ENCODE results near the gene FRY. TPM values are rescaled to one million over a fixed set of nuclear protein-coding genes. Genes with fewer than 3 reads are reported as not detected.

Gene FRY
- total RNA-seq, 4 donors from 2014 or later, result 99.5 to 285 (median 158) TPM

DNA sequence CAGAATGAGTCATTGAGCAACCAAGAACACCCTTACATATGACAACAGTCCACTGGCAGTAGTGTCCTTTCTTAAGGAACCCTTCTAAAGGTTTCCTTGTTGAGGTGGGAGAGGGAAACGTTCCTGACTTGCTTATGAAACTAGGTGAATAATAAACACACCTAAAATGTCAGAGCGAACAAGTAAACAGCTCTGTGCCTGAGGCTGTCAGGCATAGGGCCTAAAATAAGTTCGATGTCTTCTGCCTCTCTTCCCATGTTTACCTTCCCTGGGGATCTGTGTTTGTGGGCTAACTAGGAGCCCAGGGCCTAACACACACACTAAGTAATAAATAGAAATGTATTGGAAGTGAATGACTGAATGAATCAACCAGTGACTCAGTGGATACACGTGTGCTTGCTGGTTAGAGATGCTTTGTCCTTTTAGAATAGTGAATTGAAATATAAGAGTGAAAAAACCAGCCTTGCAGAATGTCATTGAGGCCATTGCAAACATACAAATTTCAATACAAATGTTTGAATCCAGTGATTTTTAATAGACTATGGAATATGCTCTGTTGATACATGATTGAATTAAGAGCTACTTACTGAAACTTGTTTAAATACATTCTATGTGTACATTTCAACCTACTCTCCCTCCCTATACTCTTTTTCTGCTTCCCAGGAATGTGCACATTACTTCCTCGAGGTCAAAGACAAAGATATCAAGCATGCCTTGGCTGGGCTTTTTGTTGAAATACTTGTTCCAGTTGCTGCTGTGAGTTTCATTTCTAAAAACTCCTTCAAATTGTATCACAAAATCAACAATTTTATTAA lies 102.9 kb downstream of the FRY start:
- Histone ChIP-seq H3K4me1 (peaks cover 0 to 29% (median 2%) of the 10 kb centered on the region in 3 donors), H3K27me3 (no peaks in the 10 kb centered on the region), H3K9me3 (no peaks in the 10 kb centered on the region), H3K27ac (peak overlapping the region in 3 of 4 donors; percentile 17 to 56 (median 31)), H3K36me3 (no peaks in the 10 kb centered on the region), H3K4me3 (no peak overlapping the region)
- 45 to 64% methylated on average over 5 of the region's 5 CpGs for WGBS, 2 donors (ENCODE audit: low coverage in 1 of 2)
- TF ChIP-seq, protein P1, sequence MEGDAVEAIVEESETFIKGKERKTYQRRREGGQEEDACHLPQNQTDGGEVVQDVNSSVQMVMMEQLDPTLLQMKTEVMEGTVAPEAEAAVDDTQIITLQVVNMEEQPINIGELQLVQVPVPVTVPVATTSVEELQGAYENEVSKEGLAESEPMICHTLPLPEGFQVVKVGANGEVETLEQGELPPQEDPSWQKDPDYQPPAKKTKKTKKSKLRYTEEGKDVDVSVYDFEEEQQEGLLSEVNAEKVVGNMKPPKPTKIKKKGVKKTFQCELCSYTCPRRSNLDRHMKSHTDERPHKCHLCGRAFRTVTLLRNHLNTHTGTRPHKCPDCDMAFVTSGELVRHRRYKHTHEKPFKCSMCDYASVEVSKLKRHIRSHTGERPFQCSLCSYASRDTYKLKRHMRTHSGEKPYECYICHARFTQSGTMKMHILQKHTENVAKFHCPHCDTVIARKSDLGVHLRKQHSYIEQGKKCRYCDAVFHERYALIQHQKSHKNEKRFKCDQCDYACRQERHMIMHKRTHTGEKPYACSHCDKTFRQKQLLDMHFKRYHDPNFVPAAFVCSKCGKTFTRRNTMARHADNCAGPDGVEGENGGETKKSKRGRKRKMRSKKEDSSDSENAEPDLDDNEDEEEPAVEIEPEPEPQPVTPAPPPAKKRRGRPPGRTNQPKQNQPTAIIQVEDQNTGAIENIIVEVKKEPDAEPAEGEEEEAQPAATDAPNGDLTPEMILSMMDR (IDR thresholded peaks at IDR 0.05), result no peak
- no peak for TF ChIP-seq POLR2A (IDR thresholded peaks at IDR 0.05)
- no peak for TF ChIP-seq EP300 (IDR thresholded peaks at IDR 0.05)
- no peak for TF ChIP-seq POLR2AphosphoS5 (IDR thresholded peaks at IDR 0.05)
- ATAC-seq, result no peak

DNA sequence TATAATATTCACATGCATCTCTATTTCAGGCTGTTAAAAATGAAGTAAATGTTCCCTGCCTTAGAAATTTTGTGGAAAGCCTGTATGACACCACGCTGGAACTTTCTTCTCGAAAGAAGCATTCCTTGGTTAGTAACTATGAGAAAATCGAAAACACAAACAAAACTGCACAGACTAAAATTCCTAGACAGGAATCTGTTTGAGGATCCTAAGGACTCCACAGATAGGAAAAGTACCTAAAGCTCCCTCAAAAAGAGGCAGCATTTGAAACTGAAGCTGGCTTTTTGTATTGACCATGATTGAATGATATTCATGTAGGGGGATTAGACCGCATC lies 103.4 kb downstream of the FRY start:
- no peak for ATAC-seq
- Histone ChIP-seq H3K4me3 (no peak overlapping the region), H3K27me3 (no peaks in the 10 kb centered on the region), H3K36me3 (no peaks in the 10 kb centered on the region), H3K4me1 (peaks cover 0 to 29% (median 2%) of the 10 kb centered on the region in 3 donors), H3K9me3 (no peaks in the 10 kb centered on the region), H3K27ac (peak overlapping the region in 3 of 4 donors; percentile 17 to 31 (median 23))
- TF ChIP-seq POLR2A (IDR thresholded peaks at IDR 0.05), result no peak
- no peak for TF ChIP-seq POLR2AphosphoS5 (IDR thresholded peaks at IDR 0.05)
- TF ChIP-seq, protein P1 (IDR thresholded peaks at IDR 0.05), result no peak
- no peak for TF ChIP-seq EP300 (IDR thresholded peaks at IDR 0.05)
- WGBS, 2 donors (ENCODE audit: low coverage in 1 of 2), result 41 to 48% methylated on average over 4 of the region's 4 CpGs

DNA sequence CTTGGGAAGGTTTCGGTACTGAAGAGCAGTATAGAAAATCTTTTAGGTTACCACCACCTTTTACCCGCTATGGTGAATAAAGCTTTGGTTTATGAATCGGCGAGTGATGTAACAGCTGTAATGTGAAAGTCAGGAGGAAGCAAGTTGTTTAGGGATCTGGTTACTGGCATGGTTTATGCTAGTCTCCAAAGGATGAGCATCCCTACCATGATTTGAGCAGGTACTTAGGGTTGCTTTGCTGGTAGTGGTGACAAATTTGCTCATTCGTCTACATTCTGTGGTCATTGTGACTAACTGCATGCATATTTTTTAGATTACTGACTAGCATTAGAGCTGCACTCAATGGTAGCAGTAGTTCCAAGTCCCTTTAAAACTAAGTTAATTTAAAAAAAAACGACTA lies 104.1 kb downstream of the FRY start:
- no peak for ATAC-seq
- Histone ChIP-seq H3K27ac (peak overlapping the region in 2 of 4 donors; percentile 17 to 23), H3K4me1 (peaks cover 0 to 29% (median 2%) of the 10 kb centered on the region in 3 donors)

DNA sequence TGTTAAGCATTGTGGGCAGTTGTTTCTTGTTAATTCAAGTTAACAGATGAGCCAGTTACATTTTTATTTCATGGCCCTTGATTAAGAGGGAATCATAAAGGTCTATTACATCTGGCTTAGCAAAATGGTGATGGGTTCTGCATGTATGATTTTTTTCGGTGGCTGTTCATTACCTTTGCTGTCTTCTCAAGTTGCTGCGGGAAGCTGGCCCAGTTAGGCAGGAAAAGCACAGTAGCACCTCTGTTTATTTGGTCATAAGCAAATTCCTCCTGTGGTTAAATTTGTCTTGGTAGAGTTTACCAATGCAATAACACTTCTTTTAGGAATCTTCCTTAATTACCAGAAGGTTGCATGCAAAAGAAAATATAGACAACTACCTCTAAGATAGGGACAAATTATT lies 104.5 kb downstream of the FRY start:
- no peaks in the 10 kb centered on the region for H3K27me3 ChIP-seq
- H3K27ac ChIP-seq, result no peak overlapping the region
- peaks cover 0 to 29% (median 2%) of the 10 kb centered on the region in 3 donors for H3K4me1 ChIP-seq
- TF ChIP-seq EP300 (IDR thresholded peaks at IDR 0.05), result no peak
- TF ChIP-seq POLR2A (IDR thresholded peaks at IDR 0.05), result no peak
- no peak for TF ChIP-seq POLR2AphosphoS5 (IDR thresholded peaks at IDR 0.05)
- TF ChIP-seq, protein P1 (IDR thresholded peaks at IDR 0.05), result no peak
- H3K36me3 ChIP-seq, result no peaks in the 10 kb centered on the region
- ATAC-seq, result no peak
- WGBS, 2 donors (ENCODE audit: low coverage in 1 of 2), result 88 to 91% methylated on average over 2 of the region's 2 CpGs
- no peaks in the 10 kb centered on the region for H3K9me3 ChIP-seq
- H3K4me3 ChIP-seq, result no peak overlapping the region

More for the DNA sequence above, 104.1 kb downstream of the FRY start:
- no peaks in the 10 kb centered on the region for H3K9me3 ChIP-seq
- H3K36me3 ChIP-seq, result no peaks in the 10 kb centered on the region
- H3K27me3 ChIP-seq, result no peaks in the 10 kb centered on the region
- H3K4me3 ChIP-seq, result no peak overlapping the region
- 70 to 85% methylated on average over 4 to 6 of the region's 6 CpGs for WGBS, 2 donors (ENCODE audit: low coverage in 1 of 2)
- TF ChIP-seq EP300 (IDR thresholded peaks at IDR 0.05) (no peak), POLR2AphosphoS5 (IDR thresholded peaks at IDR 0.05) (no peak), POLR2A (IDR thresholded peaks at IDR 0.05) (no peak)
- TF ChIP-seq, protein P1 (IDR thresholded peaks at IDR 0.05), result no peak

DNA sequence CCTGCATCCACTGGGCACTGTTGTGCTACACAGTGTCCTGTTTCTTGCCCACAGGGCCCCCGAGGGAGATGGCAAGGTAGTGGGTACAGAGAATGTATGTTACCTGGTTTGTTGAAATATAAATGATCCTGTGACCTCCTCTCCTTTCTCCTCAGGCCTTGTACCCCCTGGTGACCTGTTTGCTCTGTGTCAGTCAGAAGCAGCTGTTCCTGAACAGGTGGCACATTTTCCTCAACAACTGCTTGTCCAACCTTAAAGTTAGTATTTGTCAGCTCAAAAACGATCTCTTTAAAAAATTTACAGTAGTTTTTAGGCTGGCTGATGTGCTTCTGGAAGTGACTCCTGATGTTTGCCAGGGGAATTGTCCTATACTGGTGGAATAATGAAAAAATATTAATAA lies 105.1 kb downstream of the FRY start:
- Histone ChIP-seq H3K27ac (no peak overlapping the region), H3K36me3 (no peaks in the 10 kb centered on the region), H3K4me3 (no peak overlapping the region), H3K9me3 (no peaks in the 10 kb centered on the region), H3K27me3 (no peaks in the 10 kb centered on the region), H3K4me1 (peaks cover 0 to 29% (median 2%) of the 10 kb centered on the region in 3 donors)
- 71 to 82% methylated on average over 2 of the region's 2 CpGs for whole genome bisulfite sequencing, 2 donors (ENCODE audit: low coverage in 1 of 2)
- no peak for TF ChIP-seq EP300 (IDR thresholded peaks at IDR 0.05)
- no peak for TF ChIP-seq POLR2AphosphoS5 (IDR thresholded peaks at IDR 0.05)
- TF ChIP-seq POLR2A (IDR thresholded peaks at IDR 0.05), result no peak
- TF ChIP-seq, protein P1 (IDR thresholded peaks at IDR 0.05), result no peak
- ATAC-seq, result no peak

Data from gastroesophageal sphincter (tissue), 4 donors.